HL-60 (cell line): ENCODE measurements around the gene JPH4.

Experiments used
- DNase-seq, 2 experiments: peaks; one replicate each; pipeline ENCODE4 v3.0.0-alpha.2; 2010 to 2020; ENCODE audit warnings: low read depth in 1 of 2, low spot score in 1 of 2
- H3K27ac ChIP-seq: fragments of 250-450 bp; sonication (Bioruptor Pico); replicated peaks from 2 replicates; pipeline ENCODE4 v1.5.1; 2020; ENCODE audit warnings: mild to moderate bottlenecking, moderate library complexity
- H3K27me3 ChIP-seq: fragments of 250-450 bp; sonication (Bioruptor Pico); 2 replicates; pipeline ENCODE4 v1.5.1; 2021; ENCODE audit warnings: mild to moderate bottlenecking, moderate library complexity; ENCODE audit not compliant: insufficient read depth, poor library complexity, severe bottlenecking
- H3K4me3 ChIP-seq: replicated peaks from 2 replicates; pipeline ENCODE4 v1.5.1; 2011; ENCODE audit warnings: mild to moderate bottlenecking, control low read depth, low read length; ENCODE audit not compliant: insufficient read depth
- GABPA ChIP-seq: IDR thresholded peaks from 2 replicates; pipeline ENCODE4 v1.6.1; 2012; ENCODE audit warnings: low read depth
- POLR2AphosphoS5 ChIP-seq: IDR thresholded peaks from 2 replicates; pipeline ENCODE4 v1.6.1; 2012; ENCODE audit warnings: low read depth
- SPI1 ChIP-seq: IDR thresholded peaks from 2 replicates; pipeline ENCODE4 v1.6.1; 2012; ENCODE audit warnings: low read depth, mild to moderate bottlenecking, borderline replicate concordance
- TF ChIP-seq, protein P1 (sequence below): IDR thresholded peaks from one replicate; pipeline ENCODE4 v1.5.1; 2011; ENCODE audit warnings: low read length, control low read depth, inconsistent platforms; ENCODE audit not compliant: insufficient read depth
- TF ChIP-seq, protein P2 (sequence below): IDR thresholded peaks from 2 replicates; pipeline ENCODE4 v1.6.1; 2012; ENCODE audit warnings: low read depth; ENCODE audit not compliant: insufficient replicate concordance

JPH4 gene

DNA sequence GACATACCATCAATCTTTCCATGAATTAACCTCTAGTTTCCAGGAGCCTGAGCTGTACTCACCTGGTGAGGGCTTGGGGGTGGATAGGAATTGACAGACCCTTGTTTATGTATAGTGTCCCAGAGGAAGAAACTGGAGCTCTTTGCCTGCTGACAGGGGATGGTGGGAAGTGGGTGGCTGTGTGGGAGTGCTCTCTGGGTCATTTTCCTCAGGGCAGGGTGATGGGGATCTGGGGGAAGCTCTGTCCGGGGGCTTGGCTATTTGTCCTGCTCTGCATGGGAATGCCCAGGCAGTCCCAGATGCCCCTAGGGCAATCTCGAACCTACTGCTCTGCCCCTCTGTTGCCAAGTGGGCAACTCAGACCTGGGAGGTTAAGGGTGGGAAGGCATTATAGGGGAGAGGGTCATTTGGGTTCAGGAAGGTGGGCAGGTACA lies 35.8 kb upstream of the JPH4 start:
- no peak overlapping the region for H3K27ac ChIP-seq
- H3K27me3 ChIP-seq = peaks cover 2% of the 10 kb centered on the region
- no peak for DNase-seq
- no peak overlapping the region for H3K4me3 ChIP-seq
- TF ChIP-seq, protein P1, sequence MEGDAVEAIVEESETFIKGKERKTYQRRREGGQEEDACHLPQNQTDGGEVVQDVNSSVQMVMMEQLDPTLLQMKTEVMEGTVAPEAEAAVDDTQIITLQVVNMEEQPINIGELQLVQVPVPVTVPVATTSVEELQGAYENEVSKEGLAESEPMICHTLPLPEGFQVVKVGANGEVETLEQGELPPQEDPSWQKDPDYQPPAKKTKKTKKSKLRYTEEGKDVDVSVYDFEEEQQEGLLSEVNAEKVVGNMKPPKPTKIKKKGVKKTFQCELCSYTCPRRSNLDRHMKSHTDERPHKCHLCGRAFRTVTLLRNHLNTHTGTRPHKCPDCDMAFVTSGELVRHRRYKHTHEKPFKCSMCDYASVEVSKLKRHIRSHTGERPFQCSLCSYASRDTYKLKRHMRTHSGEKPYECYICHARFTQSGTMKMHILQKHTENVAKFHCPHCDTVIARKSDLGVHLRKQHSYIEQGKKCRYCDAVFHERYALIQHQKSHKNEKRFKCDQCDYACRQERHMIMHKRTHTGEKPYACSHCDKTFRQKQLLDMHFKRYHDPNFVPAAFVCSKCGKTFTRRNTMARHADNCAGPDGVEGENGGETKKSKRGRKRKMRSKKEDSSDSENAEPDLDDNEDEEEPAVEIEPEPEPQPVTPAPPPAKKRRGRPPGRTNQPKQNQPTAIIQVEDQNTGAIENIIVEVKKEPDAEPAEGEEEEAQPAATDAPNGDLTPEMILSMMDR = no peak
- TF ChIP-seq POLR2AphosphoS5 (no peak), GABPA (no peak), SPI1 (no peak)
- TF ChIP-seq, protein P2, sequence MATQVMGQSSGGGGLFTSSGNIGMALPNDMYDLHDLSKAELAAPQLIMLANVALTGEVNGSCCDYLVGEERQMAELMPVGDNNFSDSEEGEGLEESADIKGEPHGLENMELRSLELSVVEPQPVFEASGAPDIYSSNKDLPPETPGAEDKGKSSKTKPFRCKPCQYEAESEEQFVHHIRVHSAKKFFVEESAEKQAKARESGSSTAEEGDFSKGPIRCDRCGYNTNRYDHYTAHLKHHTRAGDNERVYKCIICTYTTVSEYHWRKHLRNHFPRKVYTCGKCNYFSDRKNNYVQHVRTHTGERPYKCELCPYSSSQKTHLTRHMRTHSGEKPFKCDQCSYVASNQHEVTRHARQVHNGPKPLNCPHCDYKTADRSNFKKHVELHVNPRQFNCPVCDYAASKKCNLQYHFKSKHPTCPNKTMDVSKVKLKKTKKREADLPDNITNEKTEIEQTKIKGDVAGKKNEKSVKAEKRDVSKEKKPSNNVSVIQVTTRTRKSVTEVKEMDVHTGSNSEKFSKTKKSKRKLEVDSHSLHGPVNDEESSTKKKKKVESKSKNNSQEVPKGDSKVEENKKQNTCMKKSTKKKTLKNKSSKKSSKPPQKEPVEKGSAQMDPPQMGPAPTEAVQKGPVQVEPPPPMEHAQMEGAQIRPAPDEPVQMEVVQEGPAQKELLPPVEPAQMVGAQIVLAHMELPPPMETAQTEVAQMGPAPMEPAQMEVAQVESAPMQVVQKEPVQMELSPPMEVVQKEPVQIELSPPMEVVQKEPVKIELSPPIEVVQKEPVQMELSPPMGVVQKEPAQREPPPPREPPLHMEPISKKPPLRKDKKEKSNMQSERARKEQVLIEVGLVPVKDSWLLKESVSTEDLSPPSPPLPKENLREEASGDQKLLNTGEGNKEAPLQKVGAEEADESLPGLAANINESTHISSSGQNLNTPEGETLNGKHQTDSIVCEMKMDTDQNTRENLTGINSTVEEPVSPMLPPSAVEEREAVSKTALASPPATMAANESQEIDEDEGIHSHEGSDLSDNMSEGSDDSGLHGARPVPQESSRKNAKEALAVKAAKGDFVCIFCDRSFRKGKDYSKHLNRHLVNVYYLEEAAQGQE = no peak

DNA sequence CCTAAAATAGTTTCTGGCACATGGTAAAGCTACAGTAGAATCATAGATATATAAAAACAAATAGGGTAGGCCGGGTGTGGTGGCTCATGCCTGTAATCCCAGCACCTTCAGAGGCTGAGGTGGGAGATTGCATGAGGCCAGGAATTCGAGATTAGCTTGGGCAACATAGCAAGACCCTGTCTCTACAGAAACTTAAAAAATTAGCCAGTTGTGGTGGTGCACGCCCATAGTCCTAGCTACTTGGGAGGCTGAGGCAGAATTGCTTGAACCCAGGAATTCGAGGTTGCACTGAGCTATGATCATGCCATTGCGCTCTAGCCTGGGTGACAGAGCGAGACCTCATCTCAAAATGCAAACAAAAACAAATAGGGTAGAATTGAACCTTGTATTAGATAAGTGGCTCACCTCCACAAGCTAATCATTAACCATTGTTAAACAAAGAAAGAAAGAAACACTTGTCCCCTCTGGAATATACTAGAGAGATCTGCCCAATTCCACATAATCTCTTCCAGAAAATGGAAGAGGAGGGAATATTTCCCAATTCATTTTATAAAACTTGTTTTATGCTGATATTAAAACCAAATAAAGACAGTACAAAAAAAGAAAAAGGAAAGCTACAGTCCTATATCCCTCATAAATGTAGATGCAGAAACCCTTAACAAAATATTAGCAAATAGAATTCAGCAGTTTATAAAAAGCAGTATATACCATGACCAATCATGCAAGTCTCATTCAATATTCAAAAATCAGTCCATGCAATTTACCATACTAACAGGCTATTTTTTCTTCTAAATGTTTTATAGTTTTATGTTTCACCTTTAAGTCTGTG lies 34.9 kb upstream of the JPH4 start:
- Histone ChIP-seq H3K4me3 (no peak overlapping the region), H3K27ac (no peak overlapping the region), H3K27me3 (peaks cover 2% of the 10 kb centered on the region)
- TF ChIP-seq, protein P2 = no peak
- no peak for DNase-seq

DNA sequence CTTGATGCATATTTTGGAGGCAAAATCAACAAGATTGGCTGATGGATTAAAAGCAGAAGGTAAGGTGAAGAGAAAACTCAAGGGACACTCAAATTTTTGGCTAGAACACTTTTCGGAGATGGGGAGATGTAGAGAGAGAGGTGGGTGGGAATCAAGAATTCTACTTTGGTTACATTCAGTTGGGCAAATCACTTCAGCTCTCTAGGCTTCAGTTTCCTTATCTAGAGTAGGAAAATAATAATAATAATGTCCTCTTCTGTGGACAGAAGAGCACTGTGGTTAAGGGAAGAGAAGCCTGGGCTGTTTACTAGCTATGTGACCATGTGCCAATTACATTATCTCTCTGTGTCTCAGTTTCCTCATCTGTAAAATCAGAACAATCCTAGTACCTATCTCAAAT lies 34.2 kb upstream of the JPH4 start:
- Histone ChIP-seq H3K27me3 (peaks cover 2% of the 10 kb centered on the region), H3K27ac (no peak overlapping the region), H3K4me3 (no peak overlapping the region)
- TF ChIP-seq, protein P2 = no peak
- TF ChIP-seq GABPA (no peak), SPI1 (no peak), POLR2AphosphoS5 (no peak)
- TF ChIP-seq, protein P1 = no peak
- no peak for DNase-seq
